Osteocyte (in vitro differentiated cells): Measurements from ENCODE around the gene CCM2. TPM values are rescaled to one million over a fixed set of nuclear protein-coding genes. Genes with fewer than 3 reads are reported as not detected.

Experiments
- DNase-seq: peaks from one replicate; pipeline ENCODE4 v3.0.0; 2021; ENCODE audit warnings: mixed read lengths; ENCODE audit not compliant: unreplicated experiment; ENCODE audit errors: extremely low spot score
- H3K27ac Mint-ChIP-seq: one replicate; pipeline ENCODE4 v1.8.0; 2021; ENCODE audit warnings: mild to moderate bottlenecking, mixed read lengths; ENCODE audit not compliant: unreplicated experiment
- H3K27me3 Mint-ChIP-seq: one replicate; pipeline ENCODE4 v1.8.0; 2021; ENCODE audit warnings: mixed read lengths; ENCODE audit not compliant: unreplicated experiment
- H3K36me3 Mint-ChIP-seq: one replicate; pipeline ENCODE4 v1.8.0; 2021; ENCODE audit warnings: mixed read lengths; ENCODE audit not compliant: unreplicated experiment
- H3K4me1 Mint-ChIP-seq: one replicate; pipeline ENCODE4 v1.8.0; 2021; ENCODE audit warnings: mixed read lengths; ENCODE audit not compliant: unreplicated experiment
- H3K4me3 Mint-ChIP-seq: one replicate; pipeline ENCODE4 v1.8.0; 2021; ENCODE audit warnings: mild to moderate bottlenecking, moderate library complexity, mixed read lengths; ENCODE audit not compliant: unreplicated experiment
- H3K9me3 Mint-ChIP-seq: one replicate; pipeline ENCODE4 v1.8.0; 2021; ENCODE audit warnings: mixed read lengths; ENCODE audit not compliant: unreplicated experiment
- CTCF ChIP-seq: fragments of 200-600 bp; sonication (generic); IDR thresholded peaks from 2 replicates; pipeline ENCODE4 v1.5.0; 2021; ENCODE audit warnings: antibody characterized with exemption, mild to moderate bottlenecking, moderate library complexity
- total RNA-seq: library from RNA; stranded (reverse); gene quantifications from 2 replicates; pipeline ENCODE4 v1.2.1, GENCODE V29; 2021

The CCM2 gene
- total RNA-seq, 1 donor from 2014 or later = 42.3 TPM

- H3K36me3 Mint-ChIP-seq = no peaks in the 10 kb centered on the region
- no peaks in the 10 kb centered on the region for H3K4me1 Mint-ChIP-seq
- TF ChIP-seq CTCF = no peak
- no peak overlapping the region for H3K27ac Mint-ChIP-seq
- no peak for DNase-seq
- H3K9me3 Mint-ChIP-seq = no peaks in the 10 kb centered on the region
- H3K4me3 Mint-ChIP-seq = no peak overlapping the region
- H3K27me3 Mint-ChIP-seq = no peaks in the 10 kb centered on the region
Measured at GRCh38 chr7:44971902-44972441, 28.0 kb upstream of the CCM2 start.

GRCh38 chr7:44972562-44972961 is 27.4 kb upstream of the CCM2 start:
- DNase-seq = no peak
- Mint-ChIP-seq H3K36me3 (no peaks in the 10 kb centered on the region), H3K4me1 (peaks cover 3% of the 10 kb centered on the region), H3K9me3 (no peaks in the 10 kb centered on the region), H3K27me3 (no peaks in the 10 kb centered on the region), H3K27ac (no peak overlapping the region), H3K4me3 (no peak overlapping the region)
- no peak for TF ChIP-seq CTCF

GRCh38 chr7:44973610-44974401 is 26.2 kb upstream of the CCM2 start:
- peak; percentile 47 for TF ChIP-seq CTCF
- DNase-seq = no peak
- Mint-ChIP-seq H3K4me1 (peaks cover 14% of the 10 kb centered on the region), H3K27ac (no peak overlapping the region), H3K4me3 (no peak overlapping the region), H3K9me3 (no peaks in the 10 kb centered on the region), H3K36me3 (no peaks in the 10 kb centered on the region), H3K27me3 (no peaks in the 10 kb centered on the region)

GRCh38 chr7:44974549-44974948 is 25.5 kb upstream of the CCM2 start:
- no peak overlapping the region for H3K4me3 Mint-ChIP-seq
- TF ChIP-seq CTCF = no peak

GRCh38 chr7:44975331-44976039 is 24.5 kb upstream of the CCM2 start:
- H3K4me3 Mint-ChIP-seq = no peak overlapping the region
- H3K27me3 Mint-ChIP-seq = no peaks in the 10 kb centered on the region
- DNase-seq = no peak
- H3K9me3 Mint-ChIP-seq = no peaks in the 10 kb centered on the region
- H3K27ac Mint-ChIP-seq = no peak overlapping the region
- no peaks in the 10 kb centered on the region for H3K36me3 Mint-ChIP-seq
- TF ChIP-seq CTCF = no peak
- H3K4me1 Mint-ChIP-seq = peaks cover 27% of the 10 kb centered on the region

More at GRCh38 chr7:44974549-44974948, 25.5 kb upstream of the CCM2 start:
- Mint-ChIP-seq H3K9me3 (no peaks in the 10 kb centered on the region), H3K4me1 (peaks cover 17% of the 10 kb centered on the region), H3K27ac (no peak overlapping the region), H3K36me3 (no peaks in the 10 kb centered on the region), H3K27me3 (no peaks in the 10 kb centered on the region)
- no peak for DNase-seq
